LNCaP clone FGC (cell line): ENCODE results near the gene INTS1.
A peak's percentile ranks its signal among the peaks of the same experiment; 100 is the strongest.

ENCODE experiments used
- DNase-seq: peaks from one replicate; pipeline ENCODE4 v3.0.0-alpha.2; 2011; ENCODE audit warnings: low read depth
- H3K4me3 ChIP-seq: 2 replicates; pipeline ENCODE4 v1.5.1; 2011; ENCODE audit warnings: mild to moderate bottlenecking, low read depth, low read length, control low read depth
- CTCF ChIP-seq: IDR thresholded peaks from 2 replicates; pipeline ENCODE4 v1.5.1; 2012; ENCODE audit warnings: mild to moderate bottlenecking; ENCODE audit not compliant: control insufficient read depth, insufficient read depth; ENCODE audit errors: extremely low read depth

The INTS1 gene

GRCh38 chr7:1434165-1434718 is 69.9 kb downstream of the INTS1 start:
- no peak overlapping the region for H3K4me3 ChIP-seq
- no peak for DNase-seq
- TF ChIP-seq CTCF: no peak

- TF ChIP-seq CTCF: no peak
- no peak for DNase-seq
- H3K4me3 ChIP-seq: no peak overlapping the region
Measured at GRCh38 chr7:1433128-1433920, 70.9 kb downstream of the INTS1 start.

GRCh38 chr7:1432411-1433082 is 71.6 kb downstream of the INTS1 start:
- peak; percentile 97 for TF ChIP-seq CTCF
- DNase-seq: no peak
- H3K4me3 ChIP-seq: no peak overlapping the region

- no peak for DNase-seq
- no peak overlapping the region for H3K4me3 ChIP-seq
- no peak for TF ChIP-seq CTCF
Measured at GRCh38 chr7:1431634-1432380, 72.4 kb downstream of the INTS1 start.

GRCh38 chr7:1431226-1431625 is 73.0 kb downstream of the INTS1 start:
- H3K4me3 ChIP-seq: no peak overlapping the region
- no peak for TF ChIP-seq CTCF
- DNase-seq: no peak

- TF ChIP-seq CTCF: no peak
- no peak for DNase-seq
- no peak overlapping the region for H3K4me3 ChIP-seq
Measured at GRCh38 chr7:1430056-1430845, 73.9 kb downstream of the INTS1 start.
